ENCODE results near the gene WFIKKN2.
A peak's percentile ranks its signal among the peaks of the same experiment; 100 is the strongest.

The WFIKKN2 gene

GRCh38 chr17:50836826-50837225, 1.4 kb downstream of the WFIKKN2 start:
- DNase-seq (ENCODE audit: low spot score) = no peak

DNA sequence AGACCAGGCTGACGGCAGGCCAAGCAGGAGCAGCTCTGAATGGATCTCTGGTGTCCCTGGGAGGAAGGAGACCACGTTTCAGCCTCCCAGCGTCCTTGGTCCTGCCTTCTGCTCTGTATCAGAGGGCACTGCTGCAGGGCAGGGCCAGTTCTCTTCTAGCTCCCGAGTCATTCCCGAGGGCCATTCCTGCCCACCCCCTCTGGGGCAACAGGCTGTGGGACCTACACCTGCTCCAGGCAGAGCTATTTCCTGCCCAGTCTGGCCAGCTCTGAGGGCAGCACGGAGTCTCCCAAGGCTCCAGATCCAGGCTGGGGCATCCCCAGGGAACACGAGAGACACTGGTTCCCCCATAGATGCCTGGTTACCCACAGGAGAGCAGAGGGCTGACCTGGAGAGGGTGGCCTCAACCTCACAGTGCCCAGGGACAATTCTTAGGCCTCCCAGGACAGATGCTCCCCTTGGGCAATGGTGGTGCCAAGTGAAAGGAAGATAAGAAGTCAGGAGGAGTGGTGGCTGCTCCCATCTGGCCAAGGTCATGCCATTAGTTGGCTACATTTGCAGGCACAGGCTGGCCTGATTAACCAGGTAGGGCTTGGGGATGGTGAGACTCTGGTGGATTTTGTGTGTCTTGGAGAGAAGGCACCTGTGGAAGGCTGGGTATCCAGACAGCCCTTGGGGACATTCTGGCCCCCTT, 2.0 kb downstream of the WFIKKN2 start:
- no peak for DNase-seq (ENCODE audit: low spot score)

DNA sequence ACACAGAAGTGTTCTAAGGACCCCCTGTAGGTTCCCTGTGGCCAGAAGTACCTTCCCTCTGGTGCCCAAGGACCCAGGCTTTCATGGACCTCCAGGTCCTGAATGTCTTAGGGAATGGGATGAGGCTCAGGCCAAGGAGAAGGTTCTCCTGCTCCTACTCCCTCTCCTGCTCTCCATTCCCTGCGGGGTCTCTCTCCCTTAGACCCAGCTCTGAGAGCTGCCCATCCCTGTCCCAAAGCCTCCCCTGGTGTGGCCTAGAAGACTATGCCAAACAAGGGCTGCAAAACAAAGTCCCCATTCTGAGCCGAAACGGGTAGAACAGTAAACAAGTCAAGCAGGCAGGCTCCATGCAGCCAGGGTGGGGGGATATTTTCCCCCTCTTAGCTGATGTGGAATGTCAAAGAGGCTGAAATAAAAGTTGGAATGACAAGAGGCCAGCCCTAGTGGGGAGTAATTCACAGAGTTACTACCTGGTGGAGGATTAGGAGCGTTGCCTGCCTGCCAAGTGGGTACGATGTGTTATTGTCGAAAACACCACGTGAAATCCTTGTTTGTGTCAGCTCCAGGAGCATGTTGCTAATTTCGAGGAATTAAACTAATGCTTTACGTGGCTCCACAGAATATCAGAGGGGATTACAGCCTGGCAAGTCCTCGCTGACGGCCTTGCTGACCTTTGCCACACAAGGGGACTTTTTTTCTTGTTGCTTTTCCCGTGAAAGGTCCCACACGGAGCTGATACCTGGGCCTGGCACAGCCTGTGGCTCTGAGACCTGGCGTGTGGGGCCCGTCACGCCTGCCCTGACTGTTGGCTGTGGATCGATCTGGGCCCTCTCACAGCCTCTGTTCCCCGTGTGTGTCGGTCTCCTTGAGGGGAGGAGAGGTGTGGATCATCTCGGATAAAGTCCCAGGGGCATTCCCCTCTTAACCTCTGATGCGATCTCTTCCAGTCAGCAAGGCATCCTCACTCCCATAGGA, 2.9 kb downstream of the WFIKKN2 start:
- no peak for DNase-seq (ENCODE audit: low spot score)

DNA sequence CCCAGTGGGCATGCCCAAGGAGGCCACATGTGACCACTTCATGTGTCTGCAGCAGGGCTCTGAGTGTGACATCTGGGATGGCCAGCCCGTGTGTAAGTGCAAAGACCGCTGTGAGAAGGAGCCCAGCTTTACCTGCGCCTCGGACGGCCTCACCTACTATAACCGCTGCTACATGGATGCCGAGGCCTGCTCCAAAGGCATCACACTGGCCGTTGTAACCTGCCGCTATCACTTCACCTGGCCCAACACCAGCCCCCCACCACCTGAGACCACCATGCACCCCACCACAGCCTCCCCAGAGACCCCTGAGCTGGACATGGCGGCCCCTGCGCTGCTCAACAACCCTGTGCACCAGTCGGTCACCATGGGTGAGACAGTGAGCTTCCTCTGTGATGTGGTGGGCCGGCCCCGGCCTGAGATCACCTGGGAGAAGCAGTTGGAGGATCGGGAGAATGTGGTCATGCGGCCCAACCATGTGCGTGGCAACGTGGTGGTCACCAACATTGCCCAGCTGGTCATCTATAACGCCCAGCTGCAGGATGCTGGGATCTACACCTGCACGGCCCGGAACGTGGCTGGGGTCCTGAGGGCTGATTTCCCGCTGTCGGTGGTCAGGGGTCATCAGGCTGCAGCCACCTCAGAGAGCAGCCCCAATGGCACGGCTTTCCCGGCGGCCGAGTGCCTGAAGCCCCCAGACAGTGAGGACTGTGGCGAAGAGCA, 4.4 kb downstream of the WFIKKN2 start:
- DNase-seq (ENCODE audit: low spot score) = no peak

- no peak for DNase-seq (ENCODE audit: low spot score)
Observed at GRCh38 chr17:50840311-50840851, 5.0 kb downstream of the WFIKKN2 start.

DNA sequence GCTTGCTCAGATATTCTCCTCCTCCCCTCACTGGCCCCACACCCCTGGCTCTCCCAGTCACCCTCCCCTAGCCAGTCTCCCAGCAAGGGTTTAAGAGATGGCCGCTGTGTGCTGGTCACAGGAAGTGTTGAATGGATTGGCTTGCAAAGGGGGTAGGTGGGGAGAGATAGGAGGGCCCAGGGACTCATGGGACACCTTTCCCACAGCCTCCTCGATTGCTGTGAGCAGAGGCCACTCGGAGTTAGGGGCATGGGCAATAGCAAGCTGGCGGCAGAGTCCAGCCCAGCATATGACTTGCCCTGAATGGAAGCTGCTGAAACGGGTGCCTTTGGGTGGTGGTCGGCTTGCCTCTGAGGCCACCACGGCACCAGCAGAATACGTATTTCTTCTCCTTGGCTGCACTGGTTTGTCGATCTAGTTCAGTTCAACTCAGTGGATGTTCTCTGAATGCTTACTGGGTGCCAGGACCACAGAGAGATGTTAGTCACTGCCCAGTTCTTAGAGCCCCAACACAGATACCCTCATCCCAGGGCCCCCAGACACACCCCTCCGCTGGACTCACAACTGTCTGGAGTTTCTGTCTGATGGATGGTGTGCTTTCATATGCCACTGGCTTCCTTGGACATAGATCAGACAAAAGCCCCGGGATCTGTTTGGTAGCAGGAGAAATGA, 6.0 kb downstream of the WFIKKN2 start:
- DNase-seq (ENCODE audit: low spot score) = no peak

GRCh38 chr17:50841949-50842354, 6.6 kb downstream of the WFIKKN2 start:
- peak; percentile 64 for DNase-seq (ENCODE audit: low spot score)

GRCh38 chr17:50842506-50843149, 7.2 kb downstream of the WFIKKN2 start:
- DNase-seq (ENCODE audit: low spot score) = no peak

- DNase-seq (ENCODE audit: low spot score) = no peak
Observed at GRCh38 chr17:50843150-50843905, 7.9 kb downstream of the WFIKKN2 start.

GRCh38 chr17:50844117-50844700, 8.8 kb downstream of the WFIKKN2 start:
- DNase-seq (ENCODE audit: low spot score) = no peak

GRCh38 chr17:50845240-50846147, 10.1 kb downstream of the WFIKKN2 start:
- DNase-seq (ENCODE audit: low spot score) = peak; percentile 63

GRCh38 chr17:50847566-50847965, 12.2 kb downstream of the WFIKKN2 start:
- no peak for DNase-seq (ENCODE audit: low spot score)

DNA sequence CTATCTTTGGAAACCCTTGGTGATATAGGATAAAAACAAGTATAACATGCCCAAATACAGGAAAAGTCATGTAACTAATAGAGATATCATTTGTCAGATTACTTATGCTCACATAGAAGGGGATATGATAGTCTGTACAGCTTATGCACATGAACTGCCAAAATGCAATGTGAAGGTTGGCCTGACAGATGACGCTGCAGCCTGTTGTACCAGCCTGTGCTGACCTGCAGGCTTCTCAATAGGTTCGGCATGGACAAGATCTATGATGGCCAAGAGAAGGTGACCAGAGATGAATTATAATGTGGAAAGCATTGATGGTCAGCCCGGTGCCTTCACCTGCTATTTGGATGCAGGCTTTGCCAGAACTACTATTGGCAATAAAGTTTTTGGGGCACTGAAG, 12.7 kb downstream of the WFIKKN2 start:
- DNase-seq (ENCODE audit: low spot score) = no peak

DNA sequence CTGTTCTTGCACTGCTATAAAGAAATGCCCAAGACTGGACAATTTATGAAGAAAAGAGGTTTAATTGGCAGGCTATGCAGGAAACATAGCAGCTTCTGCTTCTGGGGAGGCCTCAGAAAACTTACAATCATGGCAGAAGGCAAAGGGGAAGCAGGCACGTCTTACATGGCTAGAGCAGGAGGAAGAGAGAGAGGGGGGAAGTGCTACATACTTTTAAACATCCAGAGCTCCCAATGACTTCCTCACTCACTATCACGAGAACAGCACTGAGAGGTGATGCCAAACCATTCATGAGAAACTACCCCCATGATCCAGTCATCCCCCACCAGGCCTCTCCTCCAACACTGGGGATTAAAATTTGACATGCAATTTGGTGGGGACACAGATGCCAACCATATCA, 13.3 kb downstream of the WFIKKN2 start:
- DNase-seq (ENCODE audit: low spot score) = no peak

GRCh38 chr17:50850640-50851039, 15.3 kb downstream of the WFIKKN2 start:
- no peak for DNase-seq (ENCODE audit: low spot score)

- no peak for DNase-seq (ENCODE audit: low spot score)
Observed at GRCh38 chr17:50853015-50853615, 17.7 kb downstream of the WFIKKN2 start.

- DNase-seq (ENCODE audit: low spot score) = no peak
Observed at GRCh38 chr17:50853781-50854180, 18.4 kb downstream of the WFIKKN2 start.

DNA sequence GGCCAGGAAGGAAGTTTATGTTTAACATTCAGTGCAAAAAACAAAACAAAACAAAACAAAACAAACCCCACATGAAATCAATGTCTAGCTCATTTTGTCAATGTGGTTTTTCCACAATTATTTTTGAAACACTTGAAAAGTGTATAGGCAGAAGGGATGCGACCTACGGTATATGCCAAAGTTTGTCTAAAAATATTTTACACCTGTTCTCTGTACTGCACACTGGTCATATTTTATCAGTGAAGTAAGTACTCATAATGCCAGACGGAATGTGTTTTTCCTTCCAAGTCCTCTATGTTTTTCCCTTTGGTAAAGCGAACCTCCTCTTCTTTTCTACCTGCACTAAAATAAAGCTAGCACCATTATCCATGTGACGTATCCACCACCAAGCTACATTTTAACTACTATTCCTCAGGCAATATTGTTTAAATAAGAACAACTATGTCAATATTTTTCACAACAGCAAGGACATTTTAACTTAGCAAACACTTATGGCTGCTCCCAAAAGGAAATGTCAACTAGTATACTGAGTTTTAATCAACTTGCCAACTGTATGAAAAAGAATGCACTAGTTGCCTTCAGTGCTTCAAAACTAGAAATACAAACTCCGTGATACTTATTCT, 20.4 kb downstream of the WFIKKN2 start:
- DNase-seq (ENCODE audit: low spot score) = no peak

Data from hematopoietic multipotent progenitor cell treated with erythropoietin and hydrocortisone succinate and interleukin-3 and kit ligand, for 17 days (in vitro differentiated cells).